Measurements from ENCODE around the gene RAD50.

The RAD50 gene

DNA sequence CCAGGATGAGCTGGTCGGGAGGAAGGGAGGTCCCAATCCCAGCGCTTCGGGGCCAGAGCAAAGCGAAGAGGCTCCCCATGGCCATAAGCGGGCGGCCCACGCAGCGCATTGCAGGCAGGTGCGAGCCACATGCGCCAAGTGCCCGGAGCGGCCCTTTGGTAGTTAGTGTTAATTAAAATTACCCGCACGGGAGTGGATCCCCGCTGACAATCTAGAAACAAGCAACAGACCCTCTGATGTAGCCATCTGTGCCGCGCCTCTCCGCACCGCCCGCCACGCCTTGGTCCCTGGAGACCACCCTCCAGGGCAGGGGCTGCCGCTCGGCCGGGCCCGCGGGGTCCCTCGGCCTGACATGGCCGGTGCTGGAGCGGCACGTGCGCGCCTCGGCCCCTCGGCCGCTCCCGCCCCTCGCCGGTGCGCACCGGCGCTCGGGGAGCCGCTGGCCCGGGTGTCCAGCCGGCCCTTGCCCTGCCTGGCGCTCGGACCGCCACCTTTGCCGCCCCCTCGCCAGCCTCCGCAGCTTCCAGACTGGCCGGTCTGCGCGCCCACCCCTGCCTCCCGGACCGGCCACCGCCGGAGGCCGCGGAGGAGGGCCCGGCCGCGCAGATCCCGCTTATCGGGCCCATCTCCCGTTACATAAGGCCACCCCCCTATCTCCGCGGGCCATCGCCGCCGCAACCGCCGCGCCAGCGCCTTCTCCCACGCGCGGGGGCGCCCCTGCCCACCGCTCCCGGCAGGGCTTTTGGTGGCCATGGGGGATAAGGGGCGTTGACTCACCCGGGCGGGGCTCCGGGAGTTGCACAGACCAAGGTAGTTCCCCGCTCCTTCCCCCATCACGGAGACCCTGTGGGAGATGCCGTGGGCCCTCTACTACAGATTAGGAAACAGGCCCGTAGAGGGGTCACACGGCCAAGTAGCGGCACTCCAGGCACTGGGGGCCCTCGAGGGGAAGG is 99.3 kb downstream of the RAD50 start:
- Mint-ChIP-seq H3K27ac (no peak overlapping the region), H3K27me3 (peaks cover 12% of the 10 kb centered on the region), H3K9me3 (peaks cover 2% of the 10 kb centered on the region), H3K36me3 (no peaks in the 10 kb centered on the region), H3K4me1 (peaks cover 9% of the 10 kb centered on the region), H3K4me3 (peak overlapping the region; percentile 48)
- DNase-seq (ENCODE audit: low spot score in 2 of 2) (no peak), ATAC-seq (ENCODE audit: low read depth) (peak; percentile 35)

- H3K9me3 Mint-ChIP-seq, result no peaks in the 10 kb centered on the region
- H3K27ac Mint-ChIP-seq, result no peak overlapping the region
- peaks cover 12% of the 10 kb centered on the region for H3K27me3 Mint-ChIP-seq
Measured at GRCh38 chr5:132656774-132657355, 100.1 kb downstream of the RAD50 start.

DNA sequence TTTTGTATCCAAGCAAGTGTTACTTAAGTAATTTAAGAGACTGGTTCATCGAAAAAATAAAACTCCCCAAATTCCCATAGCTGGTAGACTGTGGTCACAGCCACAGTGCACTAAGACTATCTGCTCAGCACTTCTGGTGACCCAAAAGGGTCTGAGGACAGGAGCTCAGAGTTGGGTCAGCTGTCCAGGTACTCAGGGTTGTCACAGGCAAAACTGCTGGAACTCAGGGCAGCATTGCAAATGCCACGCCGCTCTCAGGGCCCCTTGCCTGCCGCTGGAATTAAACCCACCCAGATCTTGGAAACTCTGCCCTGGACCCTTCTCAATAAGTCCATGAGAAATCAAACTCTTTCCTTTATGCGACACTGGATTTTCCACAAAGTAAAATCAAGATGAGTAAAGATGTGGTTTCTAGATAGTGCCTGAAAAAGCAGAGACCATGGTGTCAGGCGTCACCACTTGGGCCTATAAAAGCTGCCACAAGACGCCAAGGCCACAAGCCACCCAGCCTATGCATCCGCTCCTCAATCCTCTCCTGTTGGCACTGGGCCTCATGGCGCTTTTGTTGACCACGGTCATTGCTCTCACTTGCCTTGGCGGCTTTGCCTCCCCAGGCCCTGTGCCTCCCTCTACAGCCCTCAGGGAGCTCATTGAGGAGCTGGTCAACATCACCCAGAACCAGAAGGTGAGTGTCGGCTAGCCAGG is 101.1 kb downstream of the RAD50 start, which contains the start of gene IL13:
Gene IL13 (plus strand): TSS at position 498 of the 705 bp plus-strand sequence. CDS start 14 bp downstream, at position 512.
- H3K27me3 Mint-ChIP-seq, result peaks cover 12% of the 10 kb centered on the region
- H3K4me3 Mint-ChIP-seq, result no peak within 1 kb of the TSS
- no peak for DNase-seq (ENCODE audit: low spot score in 2 of 2)
- H3K4me1 Mint-ChIP-seq, result peaks cover 16% of the 10 kb centered on the region
- H3K9me3 Mint-ChIP-seq, result no peaks in the 10 kb centered on the region
- H3K27ac Mint-ChIP-seq, result no peak within 1 kb of the TSS
- no peaks in the 10 kb centered on the region for H3K36me3 Mint-ChIP-seq
- no peak for ATAC-seq (ENCODE audit: low read depth)

More at GRCh38 chr5:132656774-132657355, 100.1 kb downstream of the RAD50 start:
- DNase-seq (ENCODE audit: low spot score in 2 of 2), result no peak
- H3K4me1 Mint-ChIP-seq, result peaks cover 14% of the 10 kb centered on the region
- no peaks in the 10 kb centered on the region for H3K36me3 Mint-ChIP-seq
- peak overlapping the region; percentile 48 for H3K4me3 Mint-ChIP-seq
- no peak for ATAC-seq (ENCODE audit: low read depth)

GRCh38 chr5:132658381-132659302 is 101.9 kb downstream of the RAD50 start:
- no peak overlapping the region for H3K27ac Mint-ChIP-seq

DNA sequence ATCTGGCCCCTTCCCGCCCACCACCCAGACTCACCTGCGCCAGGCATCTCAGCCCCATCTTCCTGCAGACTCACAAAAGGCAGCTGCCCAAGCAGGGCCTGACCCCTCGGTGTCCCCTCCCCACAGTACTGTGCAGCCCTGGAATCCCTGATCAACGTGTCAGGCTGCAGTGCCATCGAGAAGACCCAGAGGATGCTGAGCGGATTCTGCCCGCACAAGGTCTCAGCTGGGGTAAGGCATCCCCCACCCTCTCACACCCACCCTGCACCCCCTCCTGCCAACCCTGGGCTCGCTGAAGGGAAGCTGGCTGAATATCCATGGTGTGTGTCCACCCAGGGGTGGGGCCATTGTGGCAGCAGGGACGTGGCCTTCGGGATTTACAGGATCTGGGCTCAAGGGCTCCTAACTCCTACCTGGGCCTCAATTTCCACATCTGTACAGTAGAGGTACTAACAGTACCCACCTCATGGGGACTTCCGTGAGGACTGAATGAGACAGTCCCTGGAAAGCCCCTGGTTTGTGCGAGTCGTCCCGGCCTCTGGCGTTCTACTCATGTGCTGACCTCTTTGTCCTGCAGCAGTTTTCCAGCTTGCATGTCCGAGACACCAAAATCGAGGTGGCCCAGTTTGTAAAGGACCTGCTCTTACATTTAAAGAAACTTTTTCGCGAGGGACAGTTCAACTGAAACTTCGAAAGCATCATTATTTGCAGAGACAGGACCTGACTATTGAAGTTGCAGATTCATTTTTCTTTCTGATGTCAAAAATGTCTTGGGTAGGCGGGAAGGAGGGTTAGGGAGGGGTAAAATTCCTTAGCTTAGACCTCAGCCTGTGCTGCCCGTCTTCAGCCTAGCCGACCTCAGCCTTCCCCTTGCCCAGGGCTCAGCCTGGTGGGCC is 103.1 kb downstream of the RAD50 start:
- H3K9me3 Mint-ChIP-seq, result no peaks in the 10 kb centered on the region
- no peak for DNase-seq (ENCODE audit: low spot score in 2 of 2)
- H3K36me3 Mint-ChIP-seq, result no peaks in the 10 kb centered on the region
- peaks cover 10% of the 10 kb centered on the region for H3K27me3 Mint-ChIP-seq
- ATAC-seq (ENCODE audit: low read depth), result no peak
- no peak overlapping the region for H3K27ac Mint-ChIP-seq
- H3K4me3 Mint-ChIP-seq, result no peak overlapping the region
- H3K4me1 Mint-ChIP-seq, result peaks cover 26% of the 10 kb centered on the region

More at GRCh38 chr5:132658381-132659302, 101.9 kb downstream of the RAD50 start:
- DNase-seq (ENCODE audit: low spot score in 2 of 2), result no peak
- Mint-ChIP-seq H3K4me3 (no peak overlapping the region), H3K9me3 (no peaks in the 10 kb centered on the region), H3K36me3 (no peaks in the 10 kb centered on the region), H3K27me3 (peaks cover 12% of the 10 kb centered on the region), H3K4me1 (peaks cover 23% of the 10 kb centered on the region)
- no peak for ATAC-seq (ENCODE audit: low read depth)

GRCh38 chr5:132661231-132662003 is 104.6 kb downstream of the RAD50 start:
- Mint-ChIP-seq H3K4me3 (no peak overlapping the region), H3K27me3 (peaks cover 8% of the 10 kb centered on the region), H3K36me3 (no peaks in the 10 kb centered on the region), H3K9me3 (no peaks in the 10 kb centered on the region), H3K27ac (peak overlapping the region; percentile 68), H3K4me1 (peaks cover 26% of the 10 kb centered on the region)
- ATAC-seq (ENCODE audit: low read depth) (no peak), DNase-seq (ENCODE audit: low spot score in 2 of 2) (no peak)

- no peaks in the 10 kb centered on the region for H3K36me3 Mint-ChIP-seq
- no peak overlapping the region for H3K4me3 Mint-ChIP-seq
- H3K27ac Mint-ChIP-seq, result peak overlapping the region; percentile 68
- DNase-seq (ENCODE audit: low spot score in 2 of 2) (no peak), ATAC-seq (ENCODE audit: low read depth) (no peak)
- peaks cover 6% of the 10 kb centered on the region for H3K27me3 Mint-ChIP-seq
- no peaks in the 10 kb centered on the region for H3K9me3 Mint-ChIP-seq
- H3K4me1 Mint-ChIP-seq, result peaks cover 20% of the 10 kb centered on the region
Measured at GRCh38 chr5:132662004-132662401, 105.2 kb downstream of the RAD50 start.

GRCh38 chr5:132662925-132663770 is 106.4 kb downstream of the RAD50 start:
- Mint-ChIP-seq H3K4me1 (peaks cover 20% of the 10 kb centered on the region), H3K9me3 (no peaks in the 10 kb centered on the region), H3K36me3 (no peaks in the 10 kb centered on the region), H3K27ac (peak overlapping the region; percentile 46), H3K27me3 (peaks cover 6% of the 10 kb centered on the region), H3K4me3 (peak overlapping the region; percentile 33)
- DNase-seq (ENCODE audit: low spot score in 2 of 2), result peak in 1 of 2 donors; percentile 30
- ATAC-seq (ENCODE audit: low read depth), result peak; percentile 82

DNA sequence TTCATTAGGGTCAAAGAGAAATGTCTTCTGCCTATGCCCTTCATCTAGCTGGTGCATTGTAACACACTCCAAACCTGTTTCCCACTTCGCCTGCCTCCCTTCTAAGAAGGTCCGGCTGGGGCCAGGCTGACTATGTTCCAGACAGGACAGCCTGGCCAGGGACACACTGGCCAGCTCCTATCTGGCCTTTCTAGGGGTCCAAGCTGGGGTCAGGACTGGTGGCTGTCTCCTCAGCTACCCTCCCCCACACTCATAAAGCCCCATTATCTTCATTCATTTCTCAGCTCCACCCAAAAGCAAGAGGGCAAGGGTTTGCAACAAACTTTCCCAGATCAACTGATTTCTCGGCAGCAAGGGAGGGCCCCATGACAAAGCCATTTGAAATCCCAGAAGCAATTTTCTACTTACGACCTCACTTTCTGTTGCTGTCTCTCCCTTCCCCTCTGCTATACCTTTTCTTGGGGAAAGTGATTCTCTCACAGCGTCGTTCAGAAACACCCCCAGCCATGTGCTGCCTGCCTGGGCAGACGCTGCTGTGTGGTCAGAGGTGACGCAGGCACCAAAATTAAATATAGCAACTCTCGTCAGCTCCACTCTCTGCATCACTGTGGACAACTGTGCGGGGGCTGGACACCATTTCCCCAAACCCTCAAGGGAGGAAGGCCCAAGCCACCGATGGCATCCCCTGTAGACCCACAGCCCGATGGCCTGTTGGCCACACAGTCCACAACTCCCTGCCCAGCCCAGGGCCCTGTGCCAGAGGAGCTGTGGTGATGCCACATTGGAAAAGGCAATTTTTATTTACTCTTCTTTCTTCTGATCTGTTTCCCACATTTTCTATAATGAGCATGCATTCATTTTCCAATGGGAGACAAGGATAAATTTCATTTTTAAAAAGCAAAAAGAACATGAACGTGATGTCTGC is 107.3 kb downstream of the RAD50 start:
- Mint-ChIP-seq H3K27me3 (peaks cover 6% of the 10 kb centered on the region), H3K4me1 (peaks cover 20% of the 10 kb centered on the region), H3K27ac (no peak overlapping the region), H3K4me3 (no peak overlapping the region), H3K36me3 (no peaks in the 10 kb centered on the region), H3K9me3 (no peaks in the 10 kb centered on the region)
- ATAC-seq (ENCODE audit: low read depth), result peak; percentile 58
- no peak for DNase-seq (ENCODE audit: low spot score in 2 of 2)

DNA sequence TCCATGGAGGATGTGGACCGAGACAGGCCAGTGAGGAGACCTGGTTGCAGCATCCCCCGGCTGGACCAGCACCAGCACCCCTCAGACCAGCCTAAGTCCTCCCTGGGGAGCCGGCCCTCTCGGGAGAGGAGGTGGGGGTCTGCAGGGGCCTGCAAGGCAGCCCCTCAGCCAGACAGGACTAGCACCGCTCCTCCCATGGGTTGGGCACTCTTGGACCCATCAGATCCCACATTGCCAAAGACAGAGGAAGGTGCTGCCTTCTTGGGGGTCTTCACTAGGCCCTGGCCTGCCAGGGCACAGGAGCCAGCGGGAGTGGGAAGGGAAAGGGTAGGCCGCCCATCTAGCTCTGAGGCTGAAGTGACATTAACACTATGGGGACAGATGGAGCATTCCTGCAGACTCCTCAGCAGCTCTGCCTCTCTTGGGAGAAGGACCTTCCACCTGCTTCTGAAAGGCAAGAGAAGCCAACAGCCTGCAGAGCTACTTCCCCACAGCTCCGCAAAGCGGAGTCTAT is 108.0 kb downstream of the RAD50 start:
- ATAC-seq (ENCODE audit: low read depth), result no peak
- H3K4me3 Mint-ChIP-seq, result no peak overlapping the region
- H3K36me3 Mint-ChIP-seq, result no peaks in the 10 kb centered on the region
- H3K4me1 Mint-ChIP-seq, result peaks cover 20% of the 10 kb centered on the region
- H3K27me3 Mint-ChIP-seq, result peaks cover 6% of the 10 kb centered on the region
- no peak for DNase-seq (ENCODE audit: low spot score in 2 of 2)
- no peak overlapping the region for H3K27ac Mint-ChIP-seq
- no peaks in the 10 kb centered on the region for H3K9me3 Mint-ChIP-seq

Measured in memory B cell (primary cell).